Activated CD4-positive, alpha-beta T cell treated with anti-CD3 and anti-CD28 coated beads, Interleukin-2, amount 10 ng/mL, durations not matched to agents 7 days and 5 days (primary cell): Measurements from ENCODE around the gene CDC42EP1. TPM values are rescaled to one million over a fixed set of nuclear protein-coding genes. Genes with fewer than 3 reads are reported as not detected.
"Not testable (repeated sequence)": the region's sequence is repeated elsewhere in the genome, so short reads cannot be mapped to it uniquely, and the experiment has no call there.

Source experiments
- CTCF ChIA-PET: fragments of 350-600 bp; sonication (Branson Sonifier 250); formaldehyde crosslinking; loops from one replicate; lab custom pipeline; 2021; ENCODE audit warnings: antibody characterized with exemption; lab: Charles Lee
- POLR2A ChIA-PET: fragments of 350-600 bp; sonication (Branson Sonifier 250); formaldehyde crosslinking; loops from one replicate; lab custom pipeline; 2021; ENCODE audit warnings: antibody characterized with exemption; lab: Charles Lee
- DNase-seq: peaks from one replicate; pipeline ENCODE4 v3.0.0-alpha.2; 2020
- H3K27ac Mint-ChIP-seq: one replicate; pipeline ENCODE4 v1.8.0; 2021; ENCODE audit warnings: mild to moderate bottlenecking, moderate library complexity, mixed read lengths
- H3K27me3 Mint-ChIP-seq: one replicate; pipeline ENCODE4 v1.8.0; 2021; ENCODE audit warnings: mixed read lengths
- H3K36me3 Mint-ChIP-seq: one replicate; pipeline ENCODE4 v1.8.0; 2021; ENCODE audit warnings: low read depth, mixed read lengths
- H3K4me1 Mint-ChIP-seq: one replicate; pipeline ENCODE4 v1.8.0; 2021; ENCODE audit warnings: mixed read lengths
- H3K4me3 Mint-ChIP-seq: one replicate; pipeline ENCODE4 v1.8.0; 2021; ENCODE audit warnings: mild to moderate bottlenecking, moderate library complexity, mixed read lengths
- H3K9me3 Mint-ChIP-seq: one replicate; pipeline ENCODE4 v1.8.0; 2021; ENCODE audit warnings: mixed read lengths
- total RNA-seq, 2 experiments: library from RNA; stranded (reverse); gene quantifications; one replicate each; pipeline ENCODE4 v1.2.3, GENCODE V29; 2021

Gene CDC42EP1
- total RNA-seq, 2 experiments from 2014 or later: 0.30 TPM; not detected in 1

DNA sequence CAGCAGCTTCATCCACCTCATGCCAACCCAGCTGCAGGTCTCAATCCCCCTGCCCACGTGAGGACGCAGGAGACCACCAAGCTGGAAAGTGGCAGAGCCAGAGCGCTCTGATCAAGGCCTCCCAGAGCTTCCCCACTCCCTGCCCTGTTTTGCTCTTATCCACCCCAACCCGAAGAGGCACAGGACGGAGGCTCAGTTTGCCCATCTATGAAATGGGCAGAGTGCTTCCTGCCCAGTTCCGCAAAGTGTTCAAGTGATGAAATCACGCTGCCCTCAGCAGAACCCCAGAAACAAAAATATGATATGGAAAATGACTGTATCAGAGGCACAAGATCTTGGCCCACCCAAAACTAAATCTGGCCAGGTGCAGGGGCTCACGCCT is 11.7 kb downstream of the CDC42EP1 start:
- no peaks in the 10 kb centered on the region for H3K36me3 Mint-ChIP-seq
- no peak overlapping the region for H3K4me3 Mint-ChIP-seq
- POLR2A ChIA-PET: no interaction called here
- DNase-seq: no peak
- no peak overlapping the region for H3K27ac Mint-ChIP-seq
- H3K4me1 Mint-ChIP-seq: peaks cover 7% of the 10 kb centered on the region
- H3K27me3 Mint-ChIP-seq: peaks cover 12% of the 10 kb centered on the region
- CTCF ChIA-PET: interaction anchor here (0.9 kb wide), 1 partner anchor 10 kb away, joined by 3 read pairs; no protein-coding TSS in a partner anchor
- H3K9me3 Mint-ChIP-seq: no peaks in the 10 kb centered on the region

- Mint-ChIP-seq H3K27ac (no peak overlapping the region), H3K9me3 (no peaks in the 10 kb centered on the region), H3K4me3 (no peak overlapping the region), H3K4me1 (peaks cover 8% of the 10 kb centered on the region), H3K27me3 (peaks cover 11% of the 10 kb centered on the region), H3K36me3 (no peaks in the 10 kb centered on the region)
- DNase-seq: no peak
- CTCF ChIA-PET: interaction anchor here (1.0 to 2.1 kb wide), 6 partner anchors 8 to 37 kb away, joined by 3 to 7 read pairs (median 4); no protein-coding TSS in a partner anchor
- POLR2A ChIA-PET: no interaction called here
Measured at GRCh38 chr22:37575490-37576003, 15.3 kb downstream of the CDC42EP1 start.

GRCh38 chr22:37578002-37578401 is 17.7 kb downstream of the CDC42EP1 start:
- ChIA-PET CTCF (interaction anchor here (1.0 to 5.5 kb wide), 4 partner anchors 12 to 55 kb away, joined by 3 to 29 read pairs (median 4); no protein-coding TSS in a partner anchor), POLR2A (no interaction called here)
- DNase-seq: no peak
- no peaks in the 10 kb centered on the region for H3K9me3 Mint-ChIP-seq
- H3K4me3 Mint-ChIP-seq: no peak overlapping the region
- no peaks in the 10 kb centered on the region for H3K36me3 Mint-ChIP-seq
- H3K27ac Mint-ChIP-seq: no peak overlapping the region
- peaks cover 13% of the 10 kb centered on the region for H3K4me1 Mint-ChIP-seq
- H3K27me3 Mint-ChIP-seq: peaks cover 12% of the 10 kb centered on the region

- CTCF ChIA-PET: interaction anchor here (2.5 to 5.5 kb wide), 4 partner anchors 10 to 20 kb away, joined by 6 to 29 read pairs (median 23); no protein-coding TSS in a partner anchor
- H3K36me3 Mint-ChIP-seq: no peaks in the 10 kb centered on the region
- no peak for DNase-seq
- POLR2A ChIA-PET: no interaction called here
- H3K4me1 Mint-ChIP-seq: peaks cover 13% of the 10 kb centered on the region
- H3K27me3 Mint-ChIP-seq: peaks cover 13% of the 10 kb centered on the region
- H3K4me3 Mint-ChIP-seq: no peak overlapping the region
- H3K9me3 Mint-ChIP-seq: no peaks in the 10 kb centered on the region
- H3K27ac Mint-ChIP-seq: no peak overlapping the region
Measured at GRCh38 chr22:37581504-37581903, 21.2 kb downstream of the CDC42EP1 start.

- Mint-ChIP-seq H3K4me1 (peaks cover 13% of the 10 kb centered on the region), H3K27me3 (peaks cover 11% of the 10 kb centered on the region), H3K9me3 (no peaks in the 10 kb centered on the region), H3K36me3 (no peaks in the 10 kb centered on the region), H3K27ac (no peak overlapping the region), H3K4me3 (no peak overlapping the region)
- ChIA-PET CTCF (interaction anchor here (1.7 to 4.6 kb wide), 4 partner anchors 9 to 25 kb away, joined by 6 to 27 read pairs (median 12); no protein-coding TSS in a partner anchor), POLR2A (no interaction called here)
- no peak for DNase-seq
Measured at GRCh38 chr22:37582526-37582925, 22.2 kb downstream of the CDC42EP1 start.

- DNase-seq: no peak
- ChIA-PET CTCF (interaction anchor here (6.4 to 9.1 kb wide), 2 partner anchors 19 to 21 kb away, joined by 79 to 89 read pairs; partner anchors contain the start of gene GGA1), POLR2A (no interaction called here)
- Mint-ChIP-seq H3K36me3 (no peaks in the 10 kb centered on the region), H3K4me3 (no peak overlapping the region), H3K4me1 (peaks cover 12% of the 10 kb centered on the region), H3K27ac (no peak overlapping the region), H3K27me3 (peaks cover 2% of the 10 kb centered on the region), H3K9me3 (no peaks in the 10 kb centered on the region)
Measured at GRCh38 chr22:37588546-37589215, 28.4 kb downstream of the CDC42EP1 start.

DNA sequence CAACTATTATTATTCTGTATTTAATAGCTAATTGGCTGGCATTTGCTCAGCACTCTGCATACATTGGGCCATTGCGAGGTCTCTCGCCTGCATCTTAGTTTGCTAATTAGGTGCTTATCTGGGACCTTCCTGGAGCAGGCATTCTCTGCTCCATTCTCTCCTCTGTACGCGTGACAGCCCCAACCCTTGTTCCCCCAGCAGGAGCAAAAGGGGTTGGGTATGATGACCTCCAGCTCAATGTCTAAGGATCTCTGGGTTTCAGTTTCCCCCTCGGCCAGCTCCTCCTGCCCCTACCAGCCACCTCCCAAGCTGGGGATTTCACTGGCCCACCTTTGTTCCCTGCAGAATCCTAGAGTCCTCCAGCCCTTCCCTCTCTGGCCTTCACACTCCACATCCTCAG is 29.4 kb downstream of the CDC42EP1 start:
- Mint-ChIP-seq H3K36me3 (no peaks in the 10 kb centered on the region), H3K4me1 (peaks cover 12% of the 10 kb centered on the region), H3K27ac (no peak overlapping the region), H3K4me3 (no peak overlapping the region), H3K9me3 (no peaks in the 10 kb centered on the region), H3K27me3 (peaks cover 2% of the 10 kb centered on the region)
- ChIA-PET POLR2A (no interaction called here), CTCF (interaction anchor here (0.6 to 9.1 kb wide), 3 partner anchors 18 to 184 kb away, joined by 3 to 89 read pairs (median 79); partner anchors contain the start of gene GGA1)
- no peak for DNase-seq

GRCh38 chr22:37591081-37591480 is 30.8 kb downstream of the CDC42EP1 start:
- H3K36me3 Mint-ChIP-seq, H3K27me3 Mint-ChIP-seq, H3K9me3 Mint-ChIP-seq, H3K4me3 Mint-ChIP-seq, H3K27ac Mint-ChIP-seq, POLR2A ChIA-PET, DNase-seq: not testable (repeated sequence)
- CTCF ChIA-PET: interaction anchor here (0.6 to 9.1 kb wide), 7 partner anchors 10 to 63 kb away, joined by 3 to 89 read pairs (median 19); partner anchors contain the start of genes GGA1 and LGALS2
- peaks cover 12% of the 10 kb centered on the region for H3K4me1 Mint-ChIP-seq

DNA sequence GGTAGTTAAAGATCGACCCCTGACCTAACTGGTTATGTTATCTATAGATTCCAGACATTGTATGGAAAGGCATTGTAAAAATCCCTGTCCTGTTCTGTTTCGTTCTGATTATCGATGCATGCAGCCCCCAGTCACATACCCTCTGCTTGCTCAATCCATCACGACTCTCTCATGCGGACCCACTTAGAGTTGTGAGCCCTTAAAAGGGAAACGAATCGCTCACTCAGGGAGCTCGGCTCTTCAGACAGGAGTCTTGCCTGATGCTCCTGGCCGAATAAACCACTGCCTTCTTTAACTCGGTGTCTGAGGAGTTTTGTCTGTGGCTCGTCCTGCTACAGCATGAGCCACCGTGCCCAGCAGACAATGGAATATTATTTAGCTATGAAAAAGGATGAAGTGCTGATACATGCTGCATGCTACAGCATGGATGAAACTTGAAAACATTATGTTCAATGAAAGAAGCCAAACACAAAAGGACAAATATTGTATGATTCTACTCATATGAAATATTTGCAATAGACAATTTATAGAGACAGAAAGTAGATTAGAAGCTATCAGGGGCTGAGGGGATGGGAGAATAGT is 31.6 kb downstream of the CDC42EP1 start:
- Mint-ChIP-seq H3K9me3 (no peaks in the 10 kb centered on the region), H3K4me1 (peaks cover 12% of the 10 kb centered on the region), H3K27me3 (peaks cover 2% of the 10 kb centered on the region), H3K36me3 (no peaks in the 10 kb centered on the region), H3K4me3 (peak overlapping the region; percentile 71), H3K27ac (peak overlapping the region; percentile 71)
- ChIA-PET POLR2A (interaction anchor here (1.4 kb wide), 1 partner anchor 16 kb away, joined by 10 read pairs; the partner anchor contains the start of gene GGA1), CTCF (interaction anchor here (0.6 to 9.1 kb wide), 35 partner anchors 9 to 274 kb away, joined by 3 to 89 read pairs (median 4); partner anchors contain the start of genes GGA1 and LGALS2)
- DNase-seq: no peak

- POLR2A ChIA-PET: no interaction called here
- CTCF ChIA-PET: interaction anchor here (1.0 to 1.3 kb wide), 2 partner anchors 49 to 55 kb away, joined by 3 read pairs; no protein-coding TSS in a partner anchor
- H3K27me3 Mint-ChIP-seq: peaks cover 2% of the 10 kb centered on the region
- no peaks in the 10 kb centered on the region for H3K36me3 Mint-ChIP-seq
- peaks cover 12% of the 10 kb centered on the region for H3K4me1 Mint-ChIP-seq
- H3K27ac Mint-ChIP-seq: no peak overlapping the region
- H3K9me3 Mint-ChIP-seq: no peaks in the 10 kb centered on the region
- no peak for DNase-seq
- no peak overlapping the region for H3K4me3 Mint-ChIP-seq
Measured at GRCh38 chr22:37594237-37594636, 34.0 kb downstream of the CDC42EP1 start.

GRCh38 chr22:37599153-37599552 is 38.9 kb downstream of the CDC42EP1 start:
- ChIA-PET POLR2A (no interaction called here), CTCF (interaction anchor here (1.9 kb wide), 1 partner anchor 61 kb away, joined by 6 read pairs; no protein-coding TSS in a partner anchor)
- peaks cover 17% of the 10 kb centered on the region for H3K27me3 Mint-ChIP-seq
- DNase-seq: no peak
- no peak overlapping the region for H3K27ac Mint-ChIP-seq
- H3K4me1 Mint-ChIP-seq: peaks cover 14% of the 10 kb centered on the region
- no peaks in the 10 kb centered on the region for H3K9me3 Mint-ChIP-seq
- no peak overlapping the region for H3K4me3 Mint-ChIP-seq
- H3K36me3 Mint-ChIP-seq: peaks cover 3% of the 10 kb centered on the region

DNA sequence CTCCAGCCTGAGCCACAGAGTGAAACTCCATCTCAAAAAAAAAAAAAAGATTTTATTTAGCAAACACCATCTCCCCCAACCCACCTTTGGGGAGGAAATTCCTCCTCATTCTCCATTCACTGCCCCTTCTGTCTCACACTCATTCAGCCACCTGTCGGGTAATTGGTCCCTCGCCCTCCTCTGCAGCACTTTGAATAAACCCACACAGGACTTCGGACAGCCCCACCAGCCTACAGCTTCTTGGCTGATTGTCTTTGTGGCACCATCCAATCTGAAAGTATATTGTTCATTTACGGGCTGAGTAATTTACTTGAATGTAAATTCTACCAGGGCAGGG is 40.9 kb downstream of the CDC42EP1 start:
- H3K9me3 Mint-ChIP-seq: no peaks in the 10 kb centered on the region
- POLR2A ChIA-PET: no interaction called here
- CTCF ChIA-PET: interaction anchor here (1.1 kb wide), 1 partner anchor 9 kb away, joined by 5 read pairs; no protein-coding TSS in a partner anchor
- H3K4me3 Mint-ChIP-seq: no peak overlapping the region
- no peak overlapping the region for H3K27ac Mint-ChIP-seq
- peaks cover 17% of the 10 kb centered on the region for H3K27me3 Mint-ChIP-seq
- H3K4me1 Mint-ChIP-seq: peaks cover 31% of the 10 kb centered on the region
- peaks cover 3% of the 10 kb centered on the region for H3K36me3 Mint-ChIP-seq
- DNase-seq: no peak
